NCI-H748 treated with DMSO at 0.1 percent for 48 hours (cell line): ENCODE results near the gene PRTG.
"Not testable (repeated sequence)": the region's sequence is repeated elsewhere in the genome, so short reads cannot be mapped to it uniquely, and the experiment has no call there.

Experiments
- DNase-seq: peaks from one replicate; lab custom pipeline; 2025; lab: John Stamatoyannopoulos, UW

Gene PRTG, protein sequence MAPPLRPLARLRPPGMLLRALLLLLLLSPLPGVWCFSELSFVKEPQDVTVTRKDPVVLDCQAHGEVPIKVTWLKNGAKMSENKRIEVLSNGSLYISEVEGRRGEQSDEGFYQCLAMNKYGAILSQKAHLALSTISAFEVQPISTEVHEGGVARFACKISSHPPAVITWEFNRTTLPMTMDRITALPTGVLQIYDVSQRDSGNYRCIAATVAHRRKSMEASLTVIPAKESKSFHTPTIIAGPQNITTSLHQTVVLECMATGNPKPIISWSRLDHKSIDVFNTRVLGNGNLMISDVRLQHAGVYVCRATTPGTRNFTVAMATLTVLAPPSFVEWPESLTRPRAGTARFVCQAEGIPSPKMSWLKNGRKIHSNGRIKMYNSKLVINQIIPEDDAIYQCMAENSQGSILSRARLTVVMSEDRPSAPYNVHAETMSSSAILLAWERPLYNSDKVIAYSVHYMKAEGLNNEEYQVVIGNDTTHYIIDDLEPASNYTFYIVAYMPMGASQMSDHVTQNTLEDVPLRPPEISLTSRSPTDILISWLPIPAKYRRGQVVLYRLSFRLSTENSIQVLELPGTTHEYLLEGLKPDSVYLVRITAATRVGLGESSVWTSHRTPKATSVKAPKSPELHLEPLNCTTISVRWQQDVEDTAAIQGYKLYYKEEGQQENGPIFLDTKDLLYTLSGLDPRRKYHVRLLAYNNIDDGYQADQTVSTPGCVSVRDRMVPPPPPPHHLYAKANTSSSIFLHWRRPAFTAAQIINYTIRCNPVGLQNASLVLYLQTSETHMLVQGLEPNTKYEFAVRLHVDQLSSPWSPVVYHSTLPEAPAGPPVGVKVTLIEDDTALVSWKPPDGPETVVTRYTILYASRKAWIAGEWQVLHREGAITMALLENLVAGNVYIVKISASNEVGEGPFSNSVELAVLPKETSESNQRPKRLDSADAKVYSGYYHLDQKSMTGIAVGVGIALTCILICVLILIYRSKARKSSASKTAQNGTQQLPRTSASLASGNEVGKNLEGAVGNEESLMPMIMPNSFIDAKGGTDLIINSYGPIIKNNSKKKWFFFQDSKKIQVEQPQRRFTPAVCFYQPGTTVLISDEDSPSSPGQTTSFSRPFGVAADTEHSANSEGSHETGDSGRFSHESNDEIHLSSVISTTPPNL

DNA sequence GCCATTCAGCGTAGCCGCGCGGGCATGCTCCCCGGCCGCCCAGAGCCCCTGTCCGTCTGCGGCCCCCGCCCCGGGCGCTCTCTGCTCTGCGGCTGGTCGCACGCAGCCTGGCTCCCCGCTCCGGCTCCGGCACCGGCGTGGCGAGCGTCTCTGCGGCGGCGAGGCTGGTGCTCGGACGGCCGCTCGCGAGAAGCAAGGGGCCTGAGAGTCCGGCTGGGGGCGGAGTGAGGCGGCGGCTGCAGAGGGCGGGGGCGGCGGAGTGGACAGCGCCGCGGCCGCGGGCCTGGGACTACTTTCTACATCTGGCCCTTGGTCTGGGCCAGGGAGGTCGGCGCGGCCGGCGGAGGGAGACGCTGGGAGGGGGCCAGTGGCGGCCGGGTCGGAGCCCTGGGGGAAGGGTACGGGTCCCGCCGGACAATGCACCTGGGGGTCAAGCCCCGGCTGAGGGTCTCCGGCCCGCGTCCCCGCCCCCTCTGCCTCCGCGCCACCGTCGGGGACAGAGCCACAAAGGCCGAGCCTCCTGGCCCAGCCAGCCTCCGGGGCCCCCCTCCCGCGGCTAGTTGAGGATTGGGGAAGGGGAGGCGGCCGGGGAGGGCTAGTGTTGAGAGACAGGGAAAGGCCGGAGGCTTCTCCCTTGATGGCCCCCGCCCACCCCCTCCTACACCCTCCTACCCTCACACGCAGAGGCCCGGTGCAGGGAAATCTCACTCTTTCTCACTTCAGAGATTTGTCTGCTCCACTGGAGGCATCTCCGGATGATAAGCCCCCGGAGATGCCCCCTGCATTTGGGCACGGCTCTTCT lies at the start of gene PRTG:
PRTG (minus strand) TSS at position 226 of the 802 bp plus-strand sequence; CDS start at position 5, 221 bp downstream.
- DNase-seq, result peak; percentile 13

DNA sequence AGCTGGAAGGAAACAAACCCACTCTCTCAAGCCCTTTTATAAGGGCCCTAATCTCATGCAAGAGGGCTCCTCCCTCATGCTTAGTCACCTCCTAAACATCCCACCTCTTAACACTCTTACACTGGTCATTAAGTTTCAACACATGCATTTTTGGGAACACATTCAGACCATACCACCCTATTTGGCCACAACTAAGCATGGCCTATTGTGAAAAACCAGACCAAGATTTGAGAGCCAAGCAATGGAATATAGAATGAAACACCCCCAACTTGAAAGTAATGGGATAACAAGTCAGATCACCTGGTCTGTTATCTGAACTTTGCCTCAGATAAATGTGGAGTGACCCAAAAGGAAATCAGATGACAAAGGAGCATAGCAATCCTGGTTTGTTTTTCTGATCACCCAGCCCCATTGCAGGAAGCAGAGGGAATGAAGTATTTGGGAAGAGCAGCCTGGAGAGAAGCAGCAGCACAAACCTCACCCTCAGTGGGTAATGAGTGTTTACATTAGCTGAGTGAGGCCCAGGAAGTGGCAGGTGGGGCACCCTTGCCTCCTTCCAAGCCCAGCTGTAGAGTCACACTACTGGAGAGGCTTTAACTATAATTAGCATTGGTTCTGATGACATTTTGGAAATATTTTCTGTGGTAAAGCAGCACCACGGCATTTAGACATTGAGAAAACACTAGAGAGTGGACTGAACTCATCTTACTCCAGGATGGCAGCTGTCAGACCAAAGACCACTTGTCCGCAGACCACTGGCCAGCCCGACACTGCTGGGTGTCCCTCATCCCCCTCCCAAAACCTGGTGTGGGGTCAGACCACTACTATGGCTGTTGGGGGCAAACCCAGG lies 48.8 kb upstream of the PRTG start:
- no peak for DNase-seq

DNA sequence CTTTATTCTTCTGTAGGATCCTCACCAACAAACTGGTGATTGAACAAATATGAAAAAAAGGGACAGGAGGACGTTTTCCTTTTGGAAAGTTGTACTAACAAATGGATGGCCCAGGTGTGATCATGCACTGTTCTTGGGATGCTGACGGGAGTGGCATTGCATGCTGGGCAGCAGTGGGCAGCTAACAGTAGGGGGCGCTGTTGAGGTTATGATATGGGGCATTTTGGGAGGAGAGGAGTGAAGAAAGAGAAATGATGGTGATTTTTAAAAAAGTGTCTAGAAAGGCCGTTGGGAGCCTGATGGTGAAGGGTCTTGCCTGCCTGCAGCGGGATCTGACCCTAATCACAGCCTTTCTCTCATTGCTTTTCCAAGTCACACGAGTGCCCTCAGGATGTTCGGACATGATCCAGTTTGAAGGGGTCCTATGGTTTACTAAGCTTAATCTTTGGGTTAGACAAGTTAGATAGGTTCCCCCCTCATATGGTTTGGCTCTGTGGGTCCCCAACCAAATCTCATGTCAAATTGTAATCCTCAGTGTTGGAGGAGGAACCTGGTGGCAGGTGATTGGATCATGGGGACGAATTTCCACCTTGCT lies 46.2 kb upstream of the PRTG start:
- DNase-seq, result no peak

DNA sequence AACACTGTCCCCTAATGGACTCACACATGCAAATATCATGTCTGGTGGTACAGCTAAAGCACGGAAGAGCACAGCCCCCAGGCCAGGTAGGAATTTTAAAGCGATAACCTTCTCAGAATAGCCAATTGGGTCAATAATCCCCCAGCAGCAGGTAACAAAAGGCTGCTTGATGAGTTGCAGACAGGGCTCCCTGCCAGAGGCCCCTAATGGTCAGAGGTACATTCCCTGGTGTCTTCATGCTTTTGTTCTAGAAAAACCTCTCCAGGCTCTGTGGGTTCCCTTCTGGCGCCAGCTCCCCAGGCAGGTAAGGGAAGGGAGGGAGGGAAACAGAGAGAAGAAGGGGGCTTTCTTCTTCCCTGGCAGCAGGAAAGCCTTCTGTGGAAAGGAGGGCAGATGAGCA lies 43.4 kb upstream of the PRTG start:
- no peak for DNase-seq

DNA sequence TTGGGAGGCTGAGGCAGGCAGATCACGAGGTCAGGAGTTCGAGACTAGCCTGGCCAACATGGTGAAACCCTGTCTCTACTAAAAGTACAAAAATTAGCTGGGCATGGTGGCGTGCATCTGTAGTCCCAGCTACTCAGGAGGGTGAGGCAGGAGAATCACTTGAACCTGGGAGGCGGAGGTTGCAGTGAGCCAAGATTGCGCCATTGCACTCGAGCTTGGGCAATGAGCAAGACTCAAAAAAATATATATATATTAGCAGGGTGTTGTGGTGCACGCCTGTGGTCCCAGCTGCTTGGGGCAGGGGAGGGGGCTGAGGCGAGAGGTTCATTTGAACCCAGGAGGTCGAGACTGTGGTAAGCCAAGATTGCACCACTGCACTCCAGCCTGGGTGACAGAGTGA lies 42.6 kb upstream of the PRTG start:
- DNase-seq, result not testable (repeated sequence)

DNA sequence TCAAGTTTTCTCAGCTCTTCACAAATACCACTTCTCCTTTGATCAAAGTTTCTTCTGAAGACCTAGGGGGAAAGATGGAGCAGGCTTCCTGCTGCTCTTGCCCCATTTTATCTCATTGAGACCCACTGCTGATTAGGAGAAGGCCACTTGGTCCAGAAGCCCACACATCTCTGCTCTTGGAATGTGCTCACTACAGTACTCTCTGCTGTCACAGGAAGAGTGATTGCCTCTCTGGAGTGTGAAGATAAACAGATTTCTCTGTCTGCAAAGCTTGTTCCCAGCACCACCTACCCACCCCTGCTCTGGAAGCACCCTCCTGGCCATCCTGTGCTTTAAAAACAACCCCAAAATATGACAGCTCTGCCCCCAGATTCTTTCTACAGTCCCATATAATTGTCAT lies 41.3 kb upstream of the PRTG start:
- DNase-seq, result no peak

DNA sequence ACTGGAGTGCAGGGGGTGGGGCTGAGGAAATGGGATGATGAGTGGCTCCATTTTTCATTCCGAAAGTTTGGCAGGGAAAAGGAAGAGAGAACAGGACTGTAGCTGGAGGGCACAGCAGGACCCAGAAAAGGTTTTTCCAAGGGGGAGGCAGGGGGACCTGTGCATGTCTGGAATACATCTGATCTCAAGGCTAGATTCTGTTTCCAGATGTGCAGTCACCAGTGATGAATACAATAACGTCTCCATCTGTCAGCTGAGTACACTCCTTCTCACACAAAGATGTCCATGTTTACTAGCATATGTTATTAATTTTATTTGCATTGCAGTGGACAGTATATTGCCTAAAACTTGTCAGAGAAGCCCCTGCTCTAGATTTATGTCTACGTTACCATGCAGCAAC lies 39.9 kb upstream of the PRTG start:
- no peak for DNase-seq

DNA sequence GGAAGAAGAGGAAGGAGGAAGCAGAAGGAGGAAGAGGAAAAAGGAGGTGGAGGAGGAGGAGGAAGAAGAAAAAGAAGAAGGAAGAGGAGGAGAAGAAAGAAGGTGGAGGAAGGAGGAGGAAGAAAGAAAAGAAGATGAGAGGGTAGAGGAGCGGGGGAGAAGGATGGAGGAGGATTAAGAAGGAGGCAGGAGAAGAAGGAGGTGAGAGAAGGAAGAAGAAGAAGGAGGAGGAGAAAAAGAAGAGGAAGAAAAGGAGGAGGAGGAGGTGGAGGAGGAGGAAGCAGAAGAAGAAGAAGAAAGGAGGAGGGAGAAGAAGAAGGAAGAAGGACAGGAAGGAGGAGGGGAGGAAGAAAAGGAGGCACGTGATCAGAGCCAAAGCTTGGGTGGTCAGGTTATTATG lies 37.3 kb upstream of the PRTG start:
- DNase-seq, result no peak

DNA sequence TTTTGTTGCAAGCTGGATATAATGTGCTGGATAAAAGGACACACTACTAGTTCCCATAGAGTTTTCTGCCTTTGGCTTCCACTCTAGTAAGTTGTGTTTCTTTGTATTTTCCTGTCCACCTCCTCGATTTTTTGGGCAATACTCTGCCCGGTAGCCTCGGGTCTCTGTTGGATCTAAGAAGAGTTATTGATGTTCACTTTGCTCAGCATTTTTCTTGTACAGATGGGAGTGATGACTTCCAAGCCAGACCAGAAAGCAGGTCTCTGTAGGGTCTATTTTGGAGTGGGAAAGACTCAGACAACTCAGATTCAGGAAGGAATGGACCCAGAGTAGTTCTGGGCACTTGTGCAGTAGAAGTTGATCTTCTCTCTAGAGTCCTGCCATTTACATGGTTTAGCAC lies 36.0 kb upstream of the PRTG start:
- no peak for DNase-seq

DNA sequence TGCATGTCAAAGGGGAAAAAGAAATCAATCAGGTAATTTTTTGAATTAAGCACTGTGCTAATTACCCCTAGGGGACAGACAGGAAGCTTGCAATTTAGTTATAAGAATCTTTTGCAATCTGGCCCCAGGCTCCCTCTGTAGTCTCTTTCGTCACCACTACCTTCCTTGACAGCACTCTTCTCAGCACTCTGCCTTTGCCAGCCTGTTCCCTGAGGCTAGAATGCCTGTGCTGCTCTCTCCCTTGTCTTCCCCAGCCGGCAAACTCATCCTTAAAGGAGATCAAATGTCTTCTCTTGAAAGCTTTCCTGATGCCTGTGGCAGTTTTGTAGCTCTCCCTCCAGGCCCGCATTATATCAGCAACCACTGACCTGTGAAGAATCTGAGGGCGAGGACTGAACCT lies 32.4 kb upstream of the PRTG start:
- DNase-seq, result no peak

DNA sequence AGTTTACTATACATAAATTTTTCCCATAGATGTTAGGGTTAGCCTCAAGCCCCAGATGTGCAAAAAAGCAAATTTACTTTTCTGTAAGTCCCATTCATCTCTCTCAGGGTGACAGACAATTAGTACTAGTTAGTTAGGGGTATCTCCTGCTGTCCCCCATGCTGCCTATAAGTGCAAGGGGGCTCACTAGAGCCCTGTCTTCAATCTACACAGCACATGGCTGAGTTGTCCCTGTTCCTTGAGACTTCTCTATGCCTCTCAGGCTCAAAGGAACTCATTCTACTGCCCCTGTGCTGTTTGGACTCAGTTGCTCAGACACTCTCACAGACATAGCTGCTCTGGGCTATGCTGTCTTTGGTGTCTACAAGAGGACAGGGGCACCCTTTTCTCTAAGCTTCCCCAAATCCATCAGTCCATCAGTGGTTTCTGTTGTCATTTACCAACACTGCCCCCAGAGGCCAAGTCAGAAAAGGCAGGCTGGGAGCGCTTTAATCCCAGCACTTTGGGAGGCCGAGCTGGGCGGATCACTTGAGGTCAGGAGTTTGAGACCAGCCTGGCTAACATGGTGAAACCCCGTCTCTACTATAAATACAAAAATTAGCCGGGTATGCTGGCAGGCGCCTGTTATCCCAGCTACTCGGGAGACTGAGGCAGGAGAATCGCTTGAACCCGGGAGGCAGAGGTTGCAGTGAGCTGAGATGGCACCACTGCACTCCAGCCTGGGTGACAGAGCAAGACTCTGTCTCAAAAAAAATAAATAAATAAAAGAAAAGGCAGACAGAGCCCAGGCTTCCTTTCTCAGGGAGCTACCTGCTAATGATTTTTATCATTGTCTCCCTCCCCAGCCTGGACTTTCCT lies 31.4 kb upstream of the PRTG start:
- no peak for DNase-seq

DNA sequence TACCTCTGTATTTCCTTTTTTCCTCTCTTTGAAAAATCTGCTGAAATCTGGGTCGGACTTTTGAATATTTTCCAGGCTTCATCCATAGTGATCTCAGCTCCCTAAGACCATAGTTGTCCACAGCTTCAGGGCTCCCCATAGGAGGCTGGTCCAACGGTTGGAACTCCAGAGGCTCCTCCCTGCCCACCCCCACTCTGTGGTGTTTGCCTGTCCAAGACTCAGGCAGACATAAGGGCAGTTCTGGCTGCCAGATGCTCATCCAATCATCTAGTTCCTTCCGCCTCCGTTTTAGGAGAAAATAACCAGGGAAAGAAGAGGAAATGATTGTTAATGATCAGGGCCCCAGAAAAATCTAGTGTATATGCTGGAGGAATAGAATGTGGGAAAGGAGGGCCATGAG lies 27.9 kb upstream of the PRTG start:
- DNase-seq, result no peak

DNA sequence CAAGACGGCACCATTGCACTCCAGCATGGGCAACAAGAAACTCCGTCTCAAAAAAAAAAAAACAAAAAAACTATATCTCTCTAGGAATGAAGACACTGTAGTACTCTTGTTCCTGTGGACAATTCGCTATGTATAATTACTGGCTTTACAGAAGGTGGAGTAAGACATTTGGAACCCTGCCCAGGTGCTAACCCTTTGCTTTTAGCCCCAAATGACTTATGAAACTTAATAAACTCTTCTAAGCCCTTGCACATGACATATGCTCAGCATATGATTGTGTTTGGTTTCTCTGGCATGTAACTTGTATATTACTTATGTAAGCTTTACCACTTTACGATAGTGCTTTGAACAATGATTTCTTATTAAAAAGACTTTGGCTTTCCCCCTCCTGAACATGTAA lies 27.3 kb upstream of the PRTG start:
- DNase-seq, result no peak

DNA sequence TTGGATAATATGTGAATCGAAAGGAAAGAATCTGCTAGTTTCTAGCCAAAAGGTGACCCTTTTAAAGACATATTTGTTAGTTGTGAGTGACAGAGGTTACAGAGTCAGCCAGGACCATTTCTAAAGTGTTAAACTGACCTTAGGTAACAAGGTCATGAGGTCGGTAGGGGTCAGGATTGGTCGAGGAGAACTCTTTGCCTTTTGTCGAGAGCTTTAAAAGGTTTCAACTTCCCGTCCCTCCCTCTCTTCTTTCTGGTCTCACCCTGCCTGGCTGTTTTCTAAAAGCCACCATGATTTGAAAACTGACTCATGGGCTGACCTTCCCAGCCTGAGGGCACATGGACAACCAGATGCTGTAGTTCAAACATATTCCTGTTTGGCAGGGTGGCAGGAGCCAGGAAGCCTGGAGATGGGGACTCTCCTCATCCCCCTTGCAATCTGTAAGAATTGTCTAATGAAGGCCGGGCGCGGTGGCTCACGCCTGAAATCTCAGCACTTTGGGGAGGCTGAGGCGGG lies 25.8 kb upstream of the PRTG start:
- DNase-seq, result no peak

DNA sequence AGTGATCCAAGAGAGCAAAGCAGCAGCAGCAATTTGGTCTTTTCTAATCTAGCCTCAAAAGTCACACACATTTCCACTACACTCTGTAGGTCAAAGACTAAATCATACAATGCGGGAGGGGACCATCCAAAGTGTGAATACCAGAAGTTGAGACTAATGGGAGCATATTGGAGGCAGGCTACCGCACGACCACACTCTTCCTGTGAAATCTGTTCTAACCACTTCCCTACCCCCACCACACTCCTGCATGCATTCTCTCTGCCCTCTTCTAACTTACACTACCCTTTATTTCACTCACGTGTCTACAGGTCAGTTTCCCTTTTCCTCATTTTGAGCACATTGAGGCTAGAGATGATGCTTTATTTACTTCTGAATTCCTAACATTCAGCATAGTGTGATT lies 23.7 kb upstream of the PRTG start:
- DNase-seq, result no peak

DNA sequence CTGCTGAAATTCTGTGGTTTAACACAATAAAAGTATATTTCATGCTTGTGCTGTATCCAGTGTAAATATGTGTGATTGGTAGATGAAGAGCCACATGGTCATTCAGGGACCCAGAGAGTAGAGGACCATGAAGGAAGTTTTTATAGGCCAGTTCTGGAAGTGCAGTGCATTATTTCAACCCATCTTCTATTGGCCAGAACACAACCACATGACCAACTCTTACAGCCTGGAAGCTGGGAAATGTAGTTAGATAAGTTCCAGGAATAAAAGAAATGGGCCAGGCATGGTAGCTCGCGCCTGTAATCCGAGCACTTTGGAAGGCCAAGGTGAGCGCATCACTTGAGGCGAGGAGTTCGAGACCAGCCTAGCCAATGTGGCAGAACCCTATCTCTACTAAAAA lies 21.4 kb upstream of the PRTG start:
- no peak for DNase-seq

DNA sequence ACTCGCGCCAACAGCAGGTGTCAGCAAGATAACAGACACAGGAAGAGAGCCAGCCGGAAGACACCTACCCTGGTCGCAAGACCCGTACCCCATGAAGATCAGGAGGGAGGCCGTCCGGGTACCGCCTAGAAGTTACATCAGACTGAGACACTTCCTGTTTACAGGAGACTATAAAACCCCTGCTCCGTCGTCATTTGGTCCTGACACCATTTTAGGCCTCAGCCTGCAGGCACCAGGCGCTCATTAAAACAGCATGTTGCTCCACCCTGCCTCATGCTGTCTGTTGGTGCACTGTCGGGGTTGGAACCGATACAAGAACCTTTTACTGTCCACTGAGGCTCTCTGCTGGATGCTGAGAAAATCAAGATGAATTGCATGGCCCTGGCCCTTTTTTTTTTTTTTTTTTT lies 15.6 kb upstream of the PRTG start:
- DNase-seq, result no peak

DNA sequence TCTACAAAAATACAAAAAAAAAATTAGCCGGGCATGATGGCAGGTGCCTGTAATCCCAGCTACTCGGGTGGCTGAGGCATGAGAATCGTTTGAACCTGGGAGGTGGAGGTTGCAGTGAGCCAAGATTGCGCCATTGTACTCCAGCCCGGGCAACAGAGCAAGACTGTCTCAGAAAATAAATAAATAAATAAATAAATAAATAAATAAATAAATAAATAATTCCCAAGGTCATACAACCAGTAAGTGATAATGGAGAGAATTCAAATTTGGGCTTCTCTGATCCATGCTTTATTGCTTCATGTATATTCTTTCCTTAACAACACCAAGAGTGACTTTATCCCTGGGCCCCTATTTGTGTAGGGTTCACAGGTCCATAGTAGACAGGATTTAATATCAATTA lies 10.5 kb upstream of the PRTG start:
- not testable (repeated sequence) for DNase-seq

DNA sequence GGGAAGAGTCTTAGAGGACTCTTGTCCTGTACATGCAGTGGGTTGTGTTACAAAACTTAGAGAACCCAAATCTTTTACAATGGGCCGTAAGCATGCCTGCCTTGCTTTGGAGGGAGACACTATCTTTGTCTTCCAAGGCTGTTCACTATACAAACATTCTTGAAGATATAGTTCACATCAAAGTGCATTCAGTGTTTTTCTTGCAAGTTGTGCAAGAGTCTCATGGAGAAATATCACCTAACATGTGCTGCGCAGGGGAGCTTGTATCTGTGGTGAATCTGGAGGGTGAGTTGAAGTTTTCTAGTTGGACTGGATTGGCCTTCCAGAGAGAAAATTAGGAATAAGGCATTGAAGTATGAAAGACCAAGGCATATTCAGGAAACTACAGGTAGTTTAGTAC lies 7.8 kb upstream of the PRTG start:
- no peak for DNase-seq
